HG02798 (cell line): ENCODE results near the gene AIRE.
"Not testable (repeated sequence)": the region's sequence is repeated elsewhere in the genome, so short reads cannot be mapped to it uniquely, and the experiment has no call there.

Experiments used
- ATAC-seq: cut with Tn5 transposase; IDR thresholded peaks from one replicate; pipeline ENCODE4 v1.9.1; 2021; ENCODE audit warnings: mild to moderate bottlenecking; ENCODE audit not compliant: unreplicated experiment, poor library complexity

Gene AIRE

GRCh38 chr21:44291078-44291935 is 5.6 kb downstream of the AIRE start:
- no peak for ATAC-seq

DNA sequence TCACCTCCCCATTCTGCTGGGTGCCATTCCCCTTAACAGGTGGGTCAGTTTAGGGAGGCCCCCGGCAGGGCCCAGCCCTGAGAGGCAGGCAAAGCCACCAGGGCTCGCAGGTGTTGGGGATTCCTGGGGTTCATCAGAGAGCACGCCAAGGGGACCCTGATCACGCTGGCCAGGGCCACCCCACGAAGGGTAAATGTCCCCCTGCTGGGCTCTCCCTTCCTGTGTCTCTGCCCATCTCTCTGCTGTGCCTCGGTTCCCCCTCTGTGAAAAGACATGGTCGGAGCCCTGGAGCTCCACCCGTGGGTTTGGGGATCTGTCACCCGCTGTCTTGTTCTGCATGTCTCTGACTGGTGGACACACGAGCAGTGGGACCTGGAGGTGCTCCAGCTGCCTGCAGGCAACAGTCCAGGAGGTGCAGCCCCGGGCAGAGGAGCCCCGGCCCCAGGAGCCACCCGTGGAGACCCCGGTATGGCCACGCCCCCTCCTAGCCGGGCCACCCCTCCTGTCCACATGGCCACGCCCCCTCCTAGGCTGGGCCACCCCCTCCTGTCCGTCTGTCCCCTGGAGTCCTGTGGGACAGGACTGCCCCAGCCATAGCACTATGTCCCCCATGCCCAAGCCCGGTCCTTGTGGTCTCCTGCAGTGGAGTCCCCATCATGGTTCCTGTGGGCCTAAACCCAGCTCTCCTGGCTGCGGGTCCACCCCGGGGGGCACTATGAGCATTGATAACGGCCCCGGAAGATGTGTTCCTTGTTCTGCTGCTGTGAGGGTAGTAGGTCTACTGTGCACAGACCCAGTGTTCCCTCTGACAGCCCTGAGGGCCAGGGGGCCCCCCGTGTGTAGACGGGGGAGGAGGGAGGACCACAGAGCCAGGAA is 6.5 kb downstream of the AIRE start:
- ATAC-seq, result no peak

GRCh38 chr21:44292812-44293195 is 7.1 kb downstream of the AIRE start:
- no peak for ATAC-seq

GRCh38 chr21:44293551-44294231 is 8.0 kb downstream of the AIRE start:
- no peak for ATAC-seq

DNA sequence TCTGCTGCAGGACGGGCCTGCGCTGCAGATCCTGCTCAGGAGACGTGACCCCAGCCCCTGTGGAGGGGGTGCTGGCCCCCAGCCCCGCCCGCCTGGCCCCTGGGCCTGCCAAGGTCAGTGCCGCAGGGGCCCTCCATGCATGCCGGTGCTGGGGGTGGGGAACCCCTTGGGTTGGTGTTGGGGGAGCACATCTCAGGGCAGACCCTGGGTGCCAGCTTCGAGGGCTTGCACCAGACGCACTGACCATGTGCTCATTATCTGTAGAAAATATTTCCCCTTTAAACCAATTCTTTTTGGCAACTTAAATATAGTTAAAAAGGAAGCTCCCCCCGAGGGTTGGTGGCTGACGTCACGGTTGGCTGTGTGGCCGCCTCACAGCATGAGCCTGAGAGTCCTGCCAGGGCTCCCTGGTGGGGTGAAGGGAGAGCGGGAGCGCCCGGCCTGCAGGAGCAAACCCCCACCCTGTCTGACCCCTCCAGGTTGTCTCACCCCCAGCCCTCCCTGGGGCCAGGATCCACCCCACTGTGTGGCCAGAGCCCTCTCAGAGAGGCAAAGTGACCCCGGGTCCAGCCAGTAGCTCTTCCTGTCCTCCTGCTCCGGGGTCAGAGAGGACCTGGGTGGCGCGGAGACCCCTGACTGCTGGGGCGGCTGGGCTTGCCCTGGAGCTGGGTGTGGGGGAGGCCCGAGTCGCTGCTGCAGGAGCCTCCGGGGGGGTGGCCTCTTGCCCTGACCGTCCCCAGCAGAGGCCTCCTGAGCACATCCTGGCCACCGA is 8.9 kb downstream of the AIRE start:
- ATAC-seq, result no peak

- ATAC-seq, result no peak
Observed at GRCh38 chr21:44295163-44295573, 9.5 kb downstream of the AIRE start.

GRCh38 chr21:44295646-44296045 is 10.0 kb downstream of the AIRE start:
- ATAC-seq, result no peak

GRCh38 chr21:44296103-44296519 is 10.4 kb downstream of the AIRE start:
- no peak for ATAC-seq

DNA sequence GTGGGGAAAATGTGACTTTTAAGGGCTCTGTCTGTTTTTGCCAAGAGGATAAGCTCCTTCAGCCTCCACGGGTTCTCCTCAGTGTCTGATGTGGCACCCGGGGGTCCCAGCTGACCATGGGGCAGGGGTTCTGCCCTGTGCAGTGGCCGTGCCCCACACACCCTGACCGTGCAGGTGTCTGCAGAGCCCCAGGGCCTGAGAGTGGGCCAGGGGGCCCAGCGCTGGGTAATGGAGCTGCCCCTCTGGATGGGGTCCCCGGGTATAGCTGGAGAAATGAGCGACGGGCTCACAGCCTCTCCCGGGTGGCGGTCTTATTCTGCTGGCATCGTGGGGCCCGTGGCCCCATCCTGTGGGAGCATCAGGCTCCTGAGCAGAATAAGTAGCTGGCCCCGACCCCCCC is 11.2 kb downstream of the AIRE start:
- no peak for ATAC-seq

DNA sequence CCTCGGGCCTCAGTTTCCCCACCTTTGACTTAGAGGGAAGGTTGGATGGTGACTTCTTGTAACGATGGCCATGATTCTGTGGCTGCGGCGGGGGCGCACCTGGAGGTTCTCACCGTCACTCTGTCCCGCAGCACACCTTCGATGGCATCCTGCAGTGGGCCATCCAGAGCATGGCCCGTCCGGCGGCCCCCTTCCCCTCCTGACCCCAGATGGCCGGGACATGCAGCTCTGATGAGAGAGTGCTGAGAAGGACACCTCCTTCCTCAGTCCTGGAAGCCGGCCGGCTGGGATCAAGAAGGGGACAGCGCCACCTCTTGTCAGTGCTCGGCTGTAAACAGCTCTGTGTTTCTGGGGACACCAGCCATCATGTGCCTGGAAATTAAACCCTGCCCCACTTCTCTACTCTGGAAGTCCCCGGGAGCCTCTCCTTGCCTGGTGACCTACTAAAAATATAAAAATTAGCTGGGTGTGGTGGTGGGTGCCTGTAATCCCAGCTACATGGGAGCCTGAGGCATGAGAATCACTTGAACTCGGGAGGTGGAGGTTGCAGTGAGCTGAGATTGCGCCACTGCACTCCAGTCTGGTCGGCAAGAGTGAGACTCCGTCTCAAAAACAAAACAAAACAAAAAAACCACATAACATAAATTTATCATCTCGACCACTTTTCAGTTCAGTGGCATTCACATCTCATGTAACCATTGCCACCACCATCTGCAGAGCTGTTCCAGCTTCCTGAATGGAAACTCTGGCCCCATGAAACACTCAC is 12.0 kb downstream of the AIRE start:
- no peak for ATAC-seq

GRCh38 chr21:44298301-44298700 is 12.6 kb downstream of the AIRE start:
- ATAC-seq, result no peak

DNA sequence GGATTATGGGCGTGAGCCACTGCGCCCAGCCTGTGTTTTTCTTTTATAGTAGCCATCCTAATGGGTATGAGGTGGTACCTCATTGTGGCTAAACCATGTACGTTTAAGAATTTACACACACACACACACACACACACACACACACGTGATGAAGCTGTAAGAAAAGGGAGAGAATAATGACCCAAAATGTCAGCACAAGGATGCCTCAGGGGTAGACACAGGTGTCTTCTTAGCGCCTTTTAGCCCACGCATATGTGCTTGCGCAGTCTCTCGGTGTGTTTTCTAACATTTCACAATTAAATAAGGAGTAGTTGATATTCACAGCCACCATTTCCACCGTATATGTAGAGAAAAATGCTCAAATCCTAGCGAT is 13.4 kb downstream of the AIRE start:
- ATAC-seq, result no peak

GRCh38 chr21:44299458-44300261 is 14.0 kb downstream of the AIRE start, which contains the start of gene PFKL:
Gene PFKL, plus strand, starts transcription at chr21:44300053. Its CDS starts 53 bp downstream, at chr21:44300106.
- peak; percentile 61 for ATAC-seq

DNA sequence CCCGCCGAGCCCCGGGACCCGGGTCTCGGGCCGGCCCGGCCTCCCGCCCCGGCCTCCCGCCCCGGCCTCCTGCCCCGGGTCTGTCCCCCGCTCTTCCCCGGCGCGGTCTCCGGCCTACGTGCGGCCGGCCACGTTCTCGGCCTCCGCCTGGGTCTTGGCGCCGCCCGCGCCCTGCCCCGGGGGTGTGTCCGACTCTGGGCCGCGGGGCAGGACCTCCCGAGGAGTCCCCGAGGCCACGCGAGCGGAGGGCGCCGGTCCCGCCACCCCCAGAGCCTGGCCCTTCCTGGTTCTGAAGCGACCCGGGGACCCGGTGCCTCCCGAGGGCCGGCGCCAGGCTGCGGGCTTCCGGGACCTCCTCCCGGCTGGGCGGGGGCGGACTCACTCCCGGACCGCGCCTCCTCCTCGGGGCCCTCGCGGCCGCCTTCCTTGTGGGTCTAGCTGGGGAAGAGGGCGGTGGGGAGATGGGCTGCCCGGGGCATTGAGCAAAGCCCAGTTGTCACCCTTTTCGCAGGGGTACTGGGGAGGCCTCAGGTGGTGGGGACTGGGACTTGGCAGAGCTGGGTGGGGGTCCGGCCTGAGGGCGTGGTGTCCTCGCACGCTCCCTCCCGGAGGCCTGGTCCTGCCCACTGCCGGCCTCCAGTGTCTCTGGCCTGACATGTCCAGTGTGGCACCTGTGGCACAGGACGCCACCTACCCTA is 14.7 kb downstream of the AIRE start:
- ATAC-seq, result peak; percentile 38

DNA sequence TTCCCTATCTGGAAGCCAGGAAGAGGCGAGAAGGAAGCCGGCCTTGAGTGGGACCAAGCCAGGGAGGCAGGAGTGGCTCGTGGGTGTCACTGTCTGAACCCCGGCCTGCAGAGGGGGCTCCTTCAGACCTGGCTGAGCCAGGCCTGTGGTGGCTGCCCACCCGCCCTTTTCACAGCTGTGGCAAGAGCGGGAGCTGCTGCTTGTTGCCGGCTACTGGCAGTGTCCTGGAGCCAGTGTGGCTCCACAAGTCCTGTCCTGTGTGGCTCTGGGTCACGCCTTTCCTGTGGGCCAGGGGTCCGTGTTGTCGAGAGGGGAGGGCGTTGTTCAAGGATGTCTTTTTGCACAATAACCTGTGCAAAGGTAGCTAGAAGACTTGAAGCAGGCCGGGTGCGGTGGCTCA is 15.5 kb downstream of the AIRE start:
- no peak for ATAC-seq

DNA sequence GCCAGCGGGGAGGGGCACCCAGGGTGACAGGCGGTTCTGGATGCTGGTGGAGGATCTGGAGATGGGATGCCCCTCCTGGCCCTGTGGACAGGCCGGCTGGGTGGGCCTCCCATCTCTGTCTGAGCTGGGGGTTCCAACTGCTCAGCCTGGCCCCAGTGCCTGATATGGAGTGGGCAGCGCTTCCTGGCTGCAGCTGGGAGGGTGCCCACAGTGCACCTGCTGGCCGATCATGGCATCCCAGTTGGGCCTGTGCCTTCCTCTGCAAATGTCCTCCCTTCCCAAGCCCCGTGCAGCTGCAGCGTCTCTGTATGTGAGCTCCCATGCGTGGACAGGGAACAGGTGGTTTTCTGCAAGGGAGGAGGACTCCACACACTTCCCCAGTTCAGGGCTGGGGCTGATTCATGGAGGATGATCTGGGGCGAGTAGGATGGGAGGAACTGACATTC is 16.3 kb downstream of the AIRE start:
- ATAC-seq, result no peak

DNA sequence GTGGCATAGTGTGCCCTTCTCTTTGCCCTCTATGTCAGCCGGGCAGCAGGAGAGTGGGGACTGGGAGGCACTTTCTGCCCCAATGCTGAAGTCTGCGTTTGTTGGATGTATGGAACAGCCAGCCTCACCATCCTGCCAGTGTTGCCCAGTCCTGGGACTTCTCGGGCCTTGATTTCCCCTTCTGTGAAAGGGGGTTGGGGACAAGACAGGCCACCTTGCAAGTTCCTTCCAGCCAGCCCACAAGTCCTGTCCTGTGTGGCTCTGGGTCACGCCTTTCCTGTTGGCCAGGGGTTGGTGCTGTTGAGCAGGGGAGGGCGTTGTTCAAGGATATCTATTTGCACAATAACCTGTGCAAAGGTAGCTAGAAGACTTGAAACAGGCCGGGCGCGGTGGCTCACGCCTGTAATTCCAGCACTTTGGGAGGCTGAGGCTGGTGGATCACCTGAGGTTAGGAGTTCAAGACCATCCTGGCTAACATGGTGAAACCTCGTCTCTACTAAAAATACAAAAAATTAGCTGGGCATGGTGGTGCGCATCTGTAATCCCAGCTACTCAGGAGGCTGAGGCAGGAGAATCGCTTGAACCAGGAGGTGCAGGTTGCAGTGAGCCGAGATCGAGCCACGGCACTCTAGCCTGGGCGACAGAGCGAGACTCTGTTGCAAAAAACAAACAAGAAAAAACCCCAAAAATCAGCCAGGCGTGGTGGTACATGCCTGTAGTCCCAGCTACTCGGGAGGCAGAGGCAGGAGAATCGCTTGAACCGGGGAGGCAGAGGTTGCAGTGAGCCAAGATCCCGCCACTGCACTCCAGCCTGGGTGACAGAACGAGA is 17.1 kb downstream of the AIRE start:
- ATAC-seq, result not testable (repeated sequence)
